NCI-H345 (cell line): ENCODE measurements around the gene PNLIPRP3.
"Not testable (repeated sequence)": the region's sequence is repeated elsewhere in the genome, so short reads cannot be mapped to it uniquely, and the experiment has no call there.

Source experiments
- DNase-seq: peaks from one replicate; lab custom pipeline; 2025; lab: John Stamatoyannopoulos, UW

The PNLIPRP3 gene

GRCh38 chr10:116427671-116428070 lies at the start of gene PNLIPRP3:
Gene PNLIPRP3 (plus strand): TSS chr10:116427847. CDS start chr10:116428013, 166 bp downstream.
- DNase-seq = no peak

DNA sequence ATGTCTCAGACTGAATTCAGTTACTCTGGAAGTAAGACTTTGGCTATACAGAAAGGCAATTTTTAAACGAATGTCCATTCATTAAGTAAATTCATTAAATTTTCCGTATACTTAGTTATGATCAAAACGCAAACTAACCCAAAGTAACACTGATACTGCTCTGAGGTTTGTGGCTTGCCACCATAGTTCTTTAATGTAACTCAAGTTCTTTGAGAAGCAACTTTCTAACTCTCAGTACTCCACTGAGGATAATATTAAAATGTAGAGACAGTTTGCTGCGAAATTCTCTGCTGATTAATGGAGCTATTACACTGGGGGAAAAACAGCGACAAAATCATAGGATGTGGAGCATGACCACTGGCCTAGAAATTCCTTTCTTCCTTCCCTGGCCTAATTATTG lies 45.4 kb upstream of the PNLIPRP3 start:
- no peak for DNase-seq

- no peak for DNase-seq
Measured at GRCh38 chr10:116385311-116385710, 42.3 kb upstream of the PNLIPRP3 start.

- DNase-seq = peak; percentile 29
Measured at GRCh38 chr10:116385994-116386809, 41.4 kb upstream of the PNLIPRP3 start.

DNA sequence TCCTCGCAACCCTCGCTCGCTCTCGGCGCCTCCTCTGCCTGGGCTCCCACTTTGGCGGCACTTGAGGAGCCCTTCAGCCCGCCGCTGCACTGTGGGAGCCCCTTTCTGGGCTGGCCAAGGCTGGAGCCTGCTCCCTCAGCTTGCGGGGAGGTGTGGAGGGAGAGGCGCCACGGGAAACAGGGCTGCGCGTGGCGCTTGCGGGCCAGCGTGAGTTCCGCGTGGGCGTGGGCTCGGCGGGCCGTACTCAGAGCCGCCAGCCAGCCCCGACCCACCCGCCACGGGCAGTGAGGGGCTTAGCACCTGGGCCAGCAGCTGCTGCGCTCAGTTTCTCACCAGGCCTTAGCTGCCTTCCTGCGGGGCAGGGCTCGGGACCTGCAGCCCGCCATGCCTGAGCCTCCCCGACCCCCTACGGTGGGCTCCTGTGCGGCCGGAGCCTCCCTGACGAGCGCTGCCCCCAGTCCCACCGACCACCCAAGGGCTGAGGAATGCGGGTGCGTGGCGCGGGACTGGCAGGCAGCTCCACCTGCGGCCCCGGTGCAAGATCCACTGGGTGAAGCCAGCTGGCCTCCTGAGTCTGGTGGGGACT lies 34.3 kb upstream of the PNLIPRP3 start:
- DNase-seq = not testable (repeated sequence)

DNA sequence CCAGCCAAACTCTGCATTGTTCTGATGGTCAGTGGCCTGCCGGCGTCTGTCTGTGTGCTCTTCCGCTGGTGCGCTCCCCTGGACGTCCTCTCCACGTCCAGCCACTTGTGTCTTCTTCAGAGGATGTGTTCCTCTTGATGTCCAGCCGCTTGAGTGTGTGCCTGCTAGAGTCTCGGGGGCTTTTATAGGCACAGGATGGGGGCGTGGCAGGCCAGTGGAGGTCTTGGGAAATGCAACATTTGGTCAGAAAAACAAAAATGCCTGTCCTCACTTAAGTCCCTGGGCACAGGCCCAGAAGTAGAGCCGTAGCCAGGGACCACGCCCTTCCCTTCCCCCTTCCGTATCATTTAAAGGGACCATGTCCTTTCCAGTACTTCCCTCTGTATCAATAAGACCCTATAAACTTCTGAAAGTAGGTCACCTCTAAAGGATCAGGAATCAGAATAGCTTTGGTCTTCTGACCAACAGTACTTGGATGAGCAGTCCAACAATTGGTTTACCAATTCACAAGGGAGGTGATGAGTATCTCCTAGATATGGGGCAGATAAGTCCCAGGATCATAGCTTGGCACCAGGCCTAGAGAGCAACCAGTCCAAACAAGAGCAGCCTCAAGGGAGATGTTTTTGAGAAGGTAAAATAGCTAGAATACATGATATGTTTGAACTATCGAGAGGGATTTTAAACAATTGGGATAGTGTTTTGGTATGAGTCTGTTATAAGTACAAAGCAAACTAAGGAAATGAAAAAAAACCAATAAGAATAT lies 32.2 kb upstream of the PNLIPRP3 start:
- no peak for DNase-seq

- DNase-seq = no peak
Measured at GRCh38 chr10:116398224-116398623, 29.4 kb upstream of the PNLIPRP3 start.

DNA sequence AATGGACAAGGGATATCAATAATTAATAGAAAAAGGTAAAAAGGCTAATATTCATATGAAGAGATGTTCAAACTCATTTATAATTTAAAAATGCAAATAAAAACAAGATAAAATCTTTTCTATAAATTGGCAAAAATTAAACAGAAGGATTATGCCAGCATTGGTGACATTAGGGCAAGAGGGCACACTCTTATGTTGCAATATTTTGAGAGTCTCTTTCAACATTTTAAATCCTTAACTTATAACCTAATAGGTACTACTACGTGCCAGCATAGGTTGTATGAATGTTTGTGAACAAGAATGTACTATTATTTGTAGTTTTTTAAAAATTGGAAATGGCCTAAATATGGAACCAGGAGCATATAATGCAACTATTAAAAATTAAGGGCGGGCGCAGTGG lies 24.8 kb upstream of the PNLIPRP3 start:
- DNase-seq = no peak

DNA sequence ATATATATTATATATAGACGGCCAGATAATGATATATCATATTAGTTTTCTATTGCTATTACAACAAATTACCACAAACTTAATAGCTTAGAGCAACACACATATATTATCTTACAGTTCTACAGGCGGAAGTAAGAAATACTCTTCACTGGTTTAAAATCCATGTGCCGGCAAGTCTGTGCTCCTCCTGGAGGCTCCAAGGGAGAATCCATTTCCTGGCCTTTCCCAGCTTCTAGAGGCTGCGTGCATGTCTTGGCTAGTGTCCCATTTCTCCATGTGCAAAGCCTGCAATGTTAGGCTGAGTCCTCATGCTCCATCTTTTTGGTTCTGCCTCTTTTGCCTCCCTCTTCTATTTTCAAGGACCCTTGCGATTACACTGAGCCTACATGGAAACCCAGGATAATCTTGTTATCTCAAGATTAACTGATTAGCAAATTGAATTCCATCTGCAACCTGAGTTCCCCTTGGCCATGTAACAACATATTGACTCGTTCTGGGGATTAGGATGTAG lies 23.9 kb upstream of the PNLIPRP3 start:
- DNase-seq = no peak

- no peak for DNase-seq
Measured at GRCh38 chr10:116408719-116409118, 18.9 kb upstream of the PNLIPRP3 start.

- DNase-seq = no peak
Measured at GRCh38 chr10:116410351-116410750, 17.3 kb upstream of the PNLIPRP3 start.

GRCh38 chr10:116417821-116418220 lies 9.8 kb upstream of the PNLIPRP3 start:
- DNase-seq = no peak

DNA sequence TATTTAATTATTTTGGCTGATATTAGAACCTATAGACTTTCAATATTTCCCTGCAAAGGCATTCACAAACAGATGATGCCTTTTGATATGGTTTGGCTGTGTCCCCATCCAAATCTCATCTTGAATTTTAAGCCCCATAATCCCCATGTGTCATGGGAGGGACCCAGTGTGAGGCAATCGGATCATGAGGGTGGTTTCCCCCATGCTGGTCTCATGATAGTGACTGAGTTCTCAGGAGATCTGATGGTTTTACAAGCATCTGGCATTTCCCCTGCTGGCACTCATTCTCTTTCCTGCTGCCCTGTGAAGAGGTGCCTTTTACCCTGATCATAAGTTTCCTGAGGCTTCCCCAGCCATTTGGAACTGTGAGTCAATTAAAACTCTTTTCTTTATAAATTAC lies 9.3 kb upstream of the PNLIPRP3 start:
- DNase-seq = no peak

- no peak for DNase-seq
Measured at GRCh38 chr10:116421815-116422214, 5.8 kb upstream of the PNLIPRP3 start.

GRCh38 chr10:116429288-116429977 lies 1.8 kb downstream of the PNLIPRP3 start:
- no peak for DNase-seq

DNA sequence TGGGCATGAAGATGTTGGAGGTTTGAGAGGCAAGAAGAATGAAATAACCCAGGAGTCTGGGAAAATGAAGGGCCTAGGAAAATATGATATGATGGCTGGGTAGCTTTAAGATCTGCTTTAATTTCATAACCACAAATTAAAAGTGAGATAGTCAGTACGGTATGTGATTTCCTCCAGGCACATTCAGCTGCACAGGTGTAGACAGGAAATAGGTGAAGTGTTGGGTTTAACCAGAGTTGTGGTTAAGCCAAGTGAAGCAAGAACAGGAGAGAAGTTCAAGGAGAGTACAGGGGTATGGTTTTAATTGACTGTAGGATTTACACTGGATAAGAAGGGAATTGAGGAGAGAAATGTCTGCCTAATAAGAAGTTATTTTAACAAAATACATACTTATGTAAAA lies 2.6 kb downstream of the PNLIPRP3 start:
- DNase-seq = no peak

GRCh38 chr10:116431598-116431997 lies 4.0 kb downstream of the PNLIPRP3 start:
- DNase-seq = no peak

DNA sequence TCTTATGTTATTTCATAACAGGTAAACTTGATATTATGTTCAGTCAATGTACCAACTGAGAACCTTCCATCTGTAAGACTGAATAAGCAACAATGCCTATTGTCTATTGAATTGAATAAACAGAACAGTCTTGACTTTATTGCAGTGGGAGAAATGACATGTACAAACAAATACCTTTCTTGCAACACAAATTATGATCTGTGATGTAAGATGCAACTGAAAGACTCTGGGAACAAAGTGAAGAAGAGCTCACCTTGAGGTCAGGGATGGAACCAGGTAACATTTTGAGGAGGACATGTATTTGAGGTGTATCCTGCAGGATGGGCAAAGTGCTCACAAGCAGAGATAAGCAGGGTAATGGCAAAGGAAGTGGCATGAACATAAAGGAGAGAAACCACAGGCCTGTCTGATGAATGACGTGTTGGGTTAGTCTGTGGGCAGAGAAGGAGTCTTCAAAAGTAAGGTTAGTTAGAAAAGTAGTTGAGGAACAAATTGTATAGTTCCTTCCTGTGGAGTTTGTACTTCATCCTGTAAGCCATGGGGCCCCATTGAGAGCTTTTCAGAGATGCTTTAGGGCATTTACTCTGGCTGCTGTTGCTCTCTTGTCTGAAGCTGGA lies 9.5 kb downstream of the PNLIPRP3 start:
- DNase-seq = no peak

GRCh38 chr10:116440330-116441030 lies 12.8 kb downstream of the PNLIPRP3 start:
- no peak for DNase-seq

DNA sequence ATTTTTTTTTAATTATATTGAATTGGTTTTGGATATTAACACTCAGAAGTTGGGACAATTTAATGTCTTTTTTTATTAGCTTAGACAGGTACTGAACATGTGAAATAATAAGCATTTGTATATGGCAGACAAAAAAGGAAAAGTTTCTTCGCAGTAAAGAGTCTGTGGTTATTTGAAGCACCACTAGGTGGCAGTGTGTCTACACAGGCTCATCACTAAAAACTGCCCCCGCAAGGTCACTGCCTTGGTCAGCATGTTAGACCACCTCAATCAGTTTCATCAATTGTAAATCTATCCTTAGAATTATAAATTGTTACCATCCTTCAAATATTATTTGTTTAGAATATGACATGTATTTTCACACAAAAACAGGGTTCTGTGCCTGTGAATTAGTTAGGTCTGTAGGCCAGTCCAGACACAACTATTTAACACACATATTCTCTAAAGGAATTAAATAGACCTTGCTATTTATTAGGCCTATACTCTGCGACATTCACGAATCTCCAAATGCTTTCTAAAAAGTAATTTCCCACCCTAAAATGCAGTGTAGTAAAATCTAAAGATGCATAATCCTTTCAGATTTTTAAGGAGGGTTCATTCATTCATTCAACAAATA lies 17.0 kb downstream of the PNLIPRP3 start:
- peak; percentile 6 for DNase-seq

DNA sequence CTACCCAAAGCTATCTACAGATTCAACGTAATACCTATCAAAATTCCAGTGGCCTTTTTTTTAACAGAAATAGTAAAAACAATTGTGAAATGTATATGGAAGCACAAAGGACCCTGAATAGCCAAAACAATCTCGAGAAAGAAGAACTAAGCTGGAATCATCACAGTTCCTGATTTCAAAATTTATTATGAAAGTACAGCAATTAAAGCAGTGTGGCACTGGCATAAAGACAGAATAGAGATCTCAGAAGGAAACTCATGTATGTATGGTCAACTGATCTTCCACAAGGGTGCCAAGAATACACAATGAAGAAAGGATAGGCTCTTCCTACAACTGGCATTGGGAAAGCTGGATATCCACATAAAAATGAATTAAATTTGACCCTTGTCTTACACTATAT lies 23.2 kb downstream of the PNLIPRP3 start:
- DNase-seq = no peak
